PC-9 (cell line): ENCODE measurements around the gene SMC3. TPM values are rescaled to one million over a fixed set of nuclear protein-coding genes. Genes with fewer than 3 reads are reported as not detected.

Experiments
- BruUV-seq: library from RNA; stranded (reverse); fragments of 400-500 nt; replicated peaks from 2 replicates; lab custom pipeline; 2021; lab: Mats Ljungman, UMichigan
- CTCF ChIA-PET: fragments of 300-600 bp; sonication (Branson Sonifier 250); formaldehyde crosslinking; loops from one replicate; lab custom pipeline; 2022; ENCODE audit warnings: antibody characterized with exemption; lab: Charles Lee
- POLR2A ChIA-PET: fragments of 300-600 bp; sonication (Branson Sonifier 250); formaldehyde crosslinking; loops from one replicate; lab custom pipeline; 2022; ENCODE audit warnings: antibody characterized with exemption; ENCODE audit not compliant: unreplicated experiment; lab: Charles Lee
- DNase-seq, 2 experiments: peaks; one replicate each; pipeline versions ENCODE4 v3.0.0 to v3.0.0-alpha.2; 2015 to 2022; ENCODE audit warnings: mixed read lengths in 1 of 2
- H2AFZ ChIP-seq: fragments of 200-600 bp; sonication (generic); 2 replicates; pipeline ENCODE4 v1.8.1; 2017; ENCODE audit warnings: antibody characterized with exemption
- H3F3A ChIP-seq: fragments of 200-600 bp; sonication (generic); 2 replicates; pipeline ENCODE4 v1.8.1; 2017; ENCODE audit warnings: antibody characterized with exemption, mild to moderate bottlenecking, low read depth; ENCODE audit not compliant: insufficient read depth
- H3K27ac ChIP-seq: fragments of 200-600 bp; sonication (generic); 2 replicates; pipeline ENCODE4 v1.6.1; 2016; ENCODE audit warnings: mixed run types
- H3K27me3 ChIP-seq: fragments of 200-600 bp; sonication (generic); 2 replicates; pipeline ENCODE4 v1.6.1; 2016; ENCODE audit warnings: low read depth, mixed run types; ENCODE audit not compliant: insufficient read depth
- H3K36me3 ChIP-seq: fragments of 200-600 bp; sonication (generic); 2 replicates; pipeline ENCODE4 v1.6.1; 2016; ENCODE audit warnings: low read depth, mixed run types
- H3K4me1 ChIP-seq: fragments of 200-600 bp; sonication (generic); replicated peaks from 2 replicates; pipeline ENCODE4 v1.6.1; 2016; ENCODE audit warnings: mixed run types; ENCODE audit not compliant: insufficient read depth
- H3K4me2 ChIP-seq: fragments of 200-600 bp; sonication (generic); 2 replicates; pipeline ENCODE4 v1.6.1; 2017; ENCODE audit warnings: mixed run types
- H3K4me3 ChIP-seq: fragments of 200-600 bp; sonication (generic); 2 replicates; pipeline ENCODE4 v1.6.1; 2016; ENCODE audit warnings: mixed run types
- H3K79me2 ChIP-seq: fragments of 200-600 bp; sonication (generic); 2 replicates; pipeline ENCODE4 v1.6.1; 2017; ENCODE audit warnings: low read depth, mixed run types
- H3K9me2 ChIP-seq: fragments of 200-600 bp; sonication (generic); 2 replicates; pipeline ENCODE4 v1.8.1; 2017; ENCODE audit warnings: mild to moderate bottlenecking; ENCODE audit not compliant: insufficient read depth
- H3K9me3 ChIP-seq: fragments of 200-600 bp; sonication (generic); 2 replicates; pipeline ENCODE4 v1.8.1; 2016; ENCODE audit warnings: low read depth; ENCODE audit not compliant: insufficient read depth
- H4K20me1 ChIP-seq: fragments of 200-600 bp; sonication (generic); 2 replicates; pipeline ENCODE4 v1.8.1; 2017; ENCODE audit not compliant: insufficient read depth
- EZH2 ChIP-seq: fragments of 200-600 bp; sonication (generic); IDR thresholded peaks from 2 replicates; pipeline ENCODE4 v1.8.0; 2017; ENCODE audit warnings: antibody characterized with exemption, low read depth
- intact Hi-C: fragments of 100-400 bp; cut with micrococcal nuclease; formaldehyde crosslinking; loops from one replicate; pipeline ENCODE4 v1.10.0; 2022; ENCODE audit not compliant: unreplicated experiment
- total RNA-seq: library from RNA; stranded (reverse); gene quantifications from 2 replicates; pipeline ENCODE4 v1.2.3, GENCODE V29; 2021
- TF ChIP-seq, protein P1 (sequence below): fragments of 200-600 bp; sonication (generic); conservative IDR thresholded peaks from 2 replicates; pipeline ENCODE4 v1.6.1; 2017; ENCODE audit warnings: mixed run types, antibody characterized with exemption, mild to moderate bottlenecking, moderate library complexity

SMC3 gene
- total RNA-seq, 1 experiment from 2014 or later = 31.2 TPM

DNA sequence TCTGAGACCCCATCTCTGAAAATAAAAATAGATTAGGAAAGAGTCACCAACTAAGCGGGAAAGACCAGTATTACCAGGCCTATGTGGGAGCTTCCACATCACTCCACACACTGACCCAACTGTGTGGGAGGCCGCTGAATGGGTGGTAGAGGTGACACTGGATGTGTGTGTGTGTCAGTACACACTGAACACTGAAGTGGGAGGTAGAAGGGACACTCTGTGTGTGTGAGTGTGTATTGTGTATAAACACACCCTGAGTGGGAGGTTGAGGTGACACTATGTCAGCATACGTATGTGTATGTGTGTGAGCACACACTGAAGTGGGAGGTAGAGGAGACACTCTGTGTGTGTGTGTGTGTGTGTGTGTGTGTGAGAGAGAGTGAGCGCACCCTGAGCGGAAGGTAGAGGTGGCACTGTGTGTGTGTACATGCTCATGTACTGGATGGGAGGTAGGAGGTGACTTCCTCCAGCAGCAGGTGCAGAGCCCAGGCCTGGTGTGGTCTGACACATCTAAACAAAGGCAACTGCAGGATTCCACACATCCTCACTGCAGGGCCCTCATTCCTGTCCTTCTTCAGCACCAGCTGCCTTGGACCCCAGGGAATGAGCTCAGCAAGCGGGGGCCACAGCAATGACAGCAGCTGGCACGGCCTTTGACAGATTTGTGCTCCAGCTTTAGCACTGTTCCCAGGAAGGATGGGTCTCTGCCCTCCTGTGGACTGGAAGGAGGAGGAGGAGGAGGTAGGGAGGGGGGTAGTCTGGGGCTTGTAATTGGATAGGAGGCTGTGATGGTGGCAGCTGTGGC is 50.1 kb downstream of the SMC3 start:
- Histone ChIP-seq H4K20me1 (no peaks in the 10 kb centered on the region), H3K9me2 (no peaks in the 10 kb centered on the region), H3K4me3 (no peak overlapping the region), H3F3A (no peaks in the 10 kb centered on the region), H3K36me3 (no peaks in the 10 kb centered on the region), H3K27ac (no peak overlapping the region), H3K79me2 (no peaks in the 10 kb centered on the region), H3K9me3 (no peaks in the 10 kb centered on the region), H2AFZ (no peak overlapping the region), H3K27me3 (no peaks in the 10 kb centered on the region), H3K4me1 (no peaks in the 10 kb centered on the region), H3K4me2 (no peak overlapping the region)
- POLR2A ChIA-PET = no interaction called here
- TF ChIP-seq, protein P1, sequence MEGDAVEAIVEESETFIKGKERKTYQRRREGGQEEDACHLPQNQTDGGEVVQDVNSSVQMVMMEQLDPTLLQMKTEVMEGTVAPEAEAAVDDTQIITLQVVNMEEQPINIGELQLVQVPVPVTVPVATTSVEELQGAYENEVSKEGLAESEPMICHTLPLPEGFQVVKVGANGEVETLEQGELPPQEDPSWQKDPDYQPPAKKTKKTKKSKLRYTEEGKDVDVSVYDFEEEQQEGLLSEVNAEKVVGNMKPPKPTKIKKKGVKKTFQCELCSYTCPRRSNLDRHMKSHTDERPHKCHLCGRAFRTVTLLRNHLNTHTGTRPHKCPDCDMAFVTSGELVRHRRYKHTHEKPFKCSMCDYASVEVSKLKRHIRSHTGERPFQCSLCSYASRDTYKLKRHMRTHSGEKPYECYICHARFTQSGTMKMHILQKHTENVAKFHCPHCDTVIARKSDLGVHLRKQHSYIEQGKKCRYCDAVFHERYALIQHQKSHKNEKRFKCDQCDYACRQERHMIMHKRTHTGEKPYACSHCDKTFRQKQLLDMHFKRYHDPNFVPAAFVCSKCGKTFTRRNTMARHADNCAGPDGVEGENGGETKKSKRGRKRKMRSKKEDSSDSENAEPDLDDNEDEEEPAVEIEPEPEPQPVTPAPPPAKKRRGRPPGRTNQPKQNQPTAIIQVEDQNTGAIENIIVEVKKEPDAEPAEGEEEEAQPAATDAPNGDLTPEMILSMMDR = no peak
- TF ChIP-seq EZH2 = no peak
- DNase-seq = no peak
- no TSS peak for BruUV-seq
- intact Hi-C loops = no loop called here
- CTCF ChIA-PET = no interaction called here

DNA sequence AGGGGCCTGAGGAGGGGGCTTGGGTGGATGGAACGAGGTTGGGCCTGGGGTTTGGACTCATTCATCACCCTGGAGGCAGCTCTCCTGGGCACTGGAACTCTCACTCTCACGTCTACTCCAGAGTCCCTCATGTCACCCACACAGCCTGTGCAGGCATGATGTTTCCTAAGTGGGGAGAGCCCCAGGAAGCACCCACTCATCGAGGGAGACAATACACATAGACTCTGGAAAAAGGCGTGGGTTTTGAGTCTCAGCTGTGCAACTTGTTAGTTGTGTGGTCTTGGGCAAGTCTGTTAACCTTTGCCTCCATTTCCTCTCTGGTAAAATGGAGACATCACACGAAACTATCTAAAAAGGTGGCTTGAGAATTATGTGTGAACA is 50.7 kb downstream of the SMC3 start:
- H3K4me3 ChIP-seq = no peak overlapping the region
- no peaks in the 10 kb centered on the region for H4K20me1 ChIP-seq
- H3K79me2 ChIP-seq = no peaks in the 10 kb centered on the region
- H3F3A ChIP-seq = no peaks in the 10 kb centered on the region
- no peak for TF ChIP-seq EZH2
- TF ChIP-seq, protein P1 = no peak
- H3K27ac ChIP-seq = no peak overlapping the region
- H3K27me3 ChIP-seq = no peaks in the 10 kb centered on the region
- BruUV-seq = no TSS peak
- H3K4me1 ChIP-seq = no peaks in the 10 kb centered on the region
- H3K9me3 ChIP-seq = no peaks in the 10 kb centered on the region
- ChIA-PET POLR2A (no interaction called here), CTCF (no interaction called here)
- no peaks in the 10 kb centered on the region for H3K9me2 ChIP-seq
- H3K36me3 ChIP-seq = no peaks in the 10 kb centered on the region
- H2AFZ ChIP-seq = no peak overlapping the region
- DNase-seq = no peak
- intact Hi-C loops = no loop called here
- no peak overlapping the region for H3K4me2 ChIP-seq

DNA sequence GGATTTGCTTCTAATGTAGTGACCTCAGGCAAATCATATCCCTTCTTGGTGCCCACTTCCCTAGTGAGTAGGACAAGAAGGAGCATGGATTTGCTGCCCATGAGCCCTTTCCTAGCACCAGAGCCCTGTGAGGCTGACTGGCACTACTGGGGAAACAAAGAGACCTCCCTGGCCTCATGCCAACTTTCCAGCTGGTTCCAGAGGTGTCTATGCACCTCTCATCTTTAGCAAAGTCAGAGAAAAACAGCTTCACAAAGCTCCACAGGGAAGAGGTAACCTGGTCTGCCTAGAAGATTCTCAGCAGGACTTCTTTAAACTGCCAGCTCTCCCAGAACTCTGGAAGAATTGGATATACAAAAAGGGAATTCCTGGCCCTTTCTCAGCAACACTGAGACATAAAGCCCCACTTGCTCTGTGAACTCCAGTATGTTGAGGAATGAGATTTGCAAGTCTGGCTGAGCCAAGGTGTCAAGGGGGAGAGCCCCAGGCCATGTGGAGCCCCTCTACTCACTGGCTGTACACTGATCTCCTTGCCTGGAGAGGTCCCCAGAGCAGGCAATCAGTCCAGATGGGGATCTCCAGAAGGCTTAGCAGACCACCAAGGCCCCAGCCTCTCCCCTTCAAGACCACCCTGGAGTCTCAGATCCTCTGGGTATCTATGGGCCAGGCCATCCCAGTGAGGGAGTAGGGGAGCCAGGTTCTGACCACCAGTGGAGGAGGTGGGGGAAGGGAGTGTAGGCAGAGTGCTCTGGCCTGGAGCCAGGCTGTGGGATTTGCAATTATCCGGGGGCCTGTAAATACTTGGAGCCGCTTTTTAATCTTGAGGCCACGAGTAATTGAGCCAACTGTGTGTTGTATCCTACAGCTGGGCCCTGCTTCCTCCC is 52.3 kb downstream of the SMC3 start:
- Histone ChIP-seq H3K4me2 (no peak overlapping the region), H3K27ac (no peak overlapping the region), H3K9me2 (no peaks in the 10 kb centered on the region), H3K27me3 (no peaks in the 10 kb centered on the region), H3K9me3 (no peaks in the 10 kb centered on the region), H3K79me2 (no peaks in the 10 kb centered on the region), H4K20me1 (no peaks in the 10 kb centered on the region), H3K36me3 (no peaks in the 10 kb centered on the region), H2AFZ (no peak overlapping the region), H3K4me3 (no peak overlapping the region), H3K4me1 (no peaks in the 10 kb centered on the region), H3F3A (no peaks in the 10 kb centered on the region)
- no TSS peak for BruUV-seq
- ChIA-PET CTCF (no interaction called here), POLR2A (no interaction called here)
- intact Hi-C loops = no loop called here
- no peak for DNase-seq
- TF ChIP-seq, protein P1 = no peak
- TF ChIP-seq EZH2 = no peak
